GM23248 (cell line): Measurements from ENCODE around the gene TSGA10. TPM values are rescaled to one million over a fixed set of nuclear protein-coding genes. Genes with fewer than 3 reads are reported as not detected.

Experiments
- DNase-seq: peaks from one replicate; pipeline ENCODE4 v3.0.0-alpha.2; 2015
- H2AFZ ChIP-seq: fragments of 200-600 bp; sonication (generic); 2 replicates; pipeline ENCODE4 v1.6.1; 2016; ENCODE audit warnings: antibody characterized with exemption
- H3F3A ChIP-seq: fragments of 200-600 bp; sonication (generic); 2 replicates; pipeline ENCODE4 v1.6.1; 2016; ENCODE audit warnings: mild to moderate bottlenecking, antibody characterized with exemption, mixed run types; ENCODE audit not compliant: insufficient read depth
- H3K27ac ChIP-seq: fragments of 200-600 bp; sonication (generic); 2 replicates; pipeline ENCODE4 v1.5.1; 2016; ENCODE audit warnings: mild to moderate bottlenecking
- H3K27me3 ChIP-seq: fragments of 200-600 bp; sonication (generic); replicated peaks from 2 replicates; pipeline ENCODE4 v1.6.1; 2016; ENCODE audit warnings: mild to moderate bottlenecking; ENCODE audit not compliant: insufficient read depth
- H3K36me3 ChIP-seq: fragments of 200-600 bp; sonication (generic); 2 replicates; pipeline ENCODE4 v1.6.1; 2016; ENCODE audit warnings: low read depth, mild to moderate bottlenecking
- H3K4me1 ChIP-seq: fragments of 200-600 bp; sonication (generic); 2 replicates; pipeline ENCODE4 v1.6.1; 2016; ENCODE audit warnings: mild to moderate bottlenecking; ENCODE audit not compliant: insufficient read depth
- H3K4me2 ChIP-seq: fragments of 200-600 bp; sonication (generic); one replicate; pipeline ENCODE4 v1.6.1; 2016; ENCODE audit warnings: mild to moderate bottlenecking; ENCODE audit not compliant: unreplicated experiment
- H3K4me3 ChIP-seq: fragments of 200-600 bp; sonication (generic); 2 replicates; pipeline ENCODE4 v1.5.1; 2016; ENCODE audit warnings: mild to moderate bottlenecking
- H3K79me2 ChIP-seq: fragments of 200-600 bp; sonication (generic); 2 replicates; pipeline ENCODE4 v1.6.1; 2016; ENCODE audit warnings: mild to moderate bottlenecking; ENCODE audit not compliant: insufficient read depth
- H3K9ac ChIP-seq: fragments of 200-600 bp; sonication (generic); 2 replicates; pipeline ENCODE4 v1.6.1; 2016; ENCODE audit warnings: mild to moderate bottlenecking
- H3K9me2 ChIP-seq: fragments of 200-600 bp; sonication (generic); 2 replicates; pipeline ENCODE4 v1.6.1; 2016; ENCODE audit warnings: mixed run types, mild to moderate bottlenecking, moderate library complexity; ENCODE audit not compliant: insufficient read depth
- H3K9me3 ChIP-seq: fragments of 200-600 bp; sonication (generic); one replicate; pipeline ENCODE4 v1.6.1; 2017; ENCODE audit warnings: low read depth
- H4K20me1 ChIP-seq: fragments of 200-600 bp; sonication (generic); 2 replicates; pipeline ENCODE4 v1.6.0; 2016; ENCODE audit not compliant: insufficient read depth
- EZH2 ChIP-seq: fragments of 200-600 bp; sonication (generic); IDR thresholded peaks from 2 replicates; pipeline ENCODE4 v1.6.1; 2018; ENCODE audit warnings: antibody characterized with exemption, mild to moderate bottlenecking; ENCODE audit not compliant: insufficient read depth, poor library complexity, severe bottlenecking
- EZH2phosphoT487 ChIP-seq: fragments of 200-600 bp; sonication (generic); IDR thresholded peaks from 2 replicates; pipeline ENCODE4 v1.6.1; 2018; ENCODE audit warnings: antibody characterized with exemption, moderate library complexity, mild to moderate bottlenecking, low read depth; ENCODE audit not compliant: insufficient read depth
- WGBS, 2 experiments: methylation state at CpG; one replicate each; pipeline ENCODE4 v1.1.6; 2015 to 2017; ENCODE audit warnings: low lambda C conversion rate in 2 of 2, low coverage in 1 of 2; ENCODE audit errors: missing lambda C conversion rate in 2 of 2; 5-methylcytosine and 5-hydroxymethylcytosine counted together
- in situ Hi-C: fragments of 300-500 bp; cut with MboI; formaldehyde crosslinking; loops from 2 replicates; pipeline ENCODE4 v1.15.0; 2020
- polyA plus RNA-seq: library from polyadenylated mRNA; unstranded; fragments of >200 nt; fragmentation: Nextera tagmentation; extraction: Ambion mirVana; gene quantifications from 2 replicates; pipeline ENCODE4 v1.2.1, GENCODE V29; 2016
- total RNA-seq: library from RNA; depleted of rRNA; stranded (reverse); fragments of >200 nt; shearing (Covaris generic); gene quantifications from 2 replicates; pipeline ENCODE4 v1.2.3, GENCODE V29; 2014

TSGA10 gene
- total and polyA plus RNA-seq, 2 experiments from 2014 or later, result 1.2 to 1.4 TPM

DNA sequence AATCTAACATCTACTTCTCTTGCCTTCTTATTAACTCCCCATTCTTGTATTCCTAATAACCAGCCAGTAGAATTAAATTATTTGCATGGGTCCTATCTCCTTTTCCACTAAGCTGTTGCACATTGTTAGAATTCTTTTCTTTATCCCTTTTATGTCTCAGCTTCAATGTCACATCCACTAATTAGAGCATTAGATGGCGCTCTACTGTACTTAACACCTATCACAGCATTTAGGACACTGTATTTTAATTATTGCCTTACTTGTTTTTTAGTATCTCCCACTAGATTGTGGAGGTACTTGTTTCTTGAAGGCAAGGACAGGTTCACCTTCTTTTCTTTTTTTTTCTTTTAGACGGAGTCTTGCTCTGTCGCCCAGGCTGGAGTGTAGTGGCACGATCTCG lies 3.9 kb upstream of the TSGA10 start:
- Histone ChIP-seq H3K9me3 (no peaks in the 10 kb centered on the region), H3F3A (no peaks in the 10 kb centered on the region; the same call in 1 of the 2 replicates), H3K79me2 (0 out of 2 replicates have a peak, but pooled peaks cover 8% of the 10 kb centered on the region), H3K27ac (no peak overlapping the region), H3K4me1 (peaks cover 4% of the 10 kb centered on the region; the same call in 1 of the 2 replicates), H3K9ac (no peak overlapping the region), H2AFZ (no peak overlapping the region), H4K20me1 (no peaks in the 10 kb centered on the region), H3K36me3 (no peaks in the 10 kb centered on the region), H3K27me3 (no peaks in the 10 kb centered on the region), H3K9me2 (no peaks in the 10 kb centered on the region), H3K4me2 (no peak overlapping the region), H3K4me3 (no peak overlapping the region)
- TF ChIP-seq EZH2phosphoT487 (no peak), EZH2 (no peak)
- in situ Hi-C loops, result no loop called here
- no peak for DNase-seq
- 94 to 98% methylated on average over 5 of the region's 5 CpGs for WGBS, 2 experiments

DNA sequence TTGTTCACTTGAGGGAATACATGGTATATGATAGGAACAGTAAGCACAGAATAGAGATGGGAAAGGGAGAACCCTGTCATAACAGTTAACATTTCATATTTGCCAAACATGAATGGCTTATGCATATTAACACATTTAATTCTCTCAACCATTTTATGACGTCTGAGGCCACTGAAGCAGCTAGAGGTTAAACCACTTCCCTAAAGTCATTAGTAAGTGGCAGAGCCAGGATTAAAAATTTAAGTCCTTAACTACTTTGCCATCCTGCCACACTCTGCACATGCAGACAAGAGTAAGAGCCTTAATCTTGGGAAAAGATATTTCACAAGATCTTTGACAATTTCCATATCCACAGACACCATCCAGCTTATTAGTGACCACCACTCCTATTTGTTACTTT lies 2.1 kb upstream of the TSGA10 start:
- Histone ChIP-seq H3K36me3 (no peaks in the 10 kb centered on the region), H3K9me3 (no peaks in the 10 kb centered on the region), H3K4me3 (no peak overlapping the region), H4K20me1 (no peaks in the 10 kb centered on the region), H3K79me2 (0 out of 2 replicates have a peak, but pooled peaks cover 8% of the 10 kb centered on the region), H3F3A (no peaks in the 10 kb centered on the region; the same call in 1 of the 2 replicates), H2AFZ (no peak overlapping the region), H3K4me1 (peaks cover 4% of the 10 kb centered on the region; the same call in 1 of the 2 replicates), H3K9ac (no peak overlapping the region), H3K4me2 (no peak overlapping the region), H3K27me3 (no peaks in the 10 kb centered on the region), H3K9me2 (no peaks in the 10 kb centered on the region), H3K27ac (no peak overlapping the region)
- no peak for TF ChIP-seq EZH2
- no peak for TF ChIP-seq EZH2phosphoT487
- DNase-seq, result no peak
- in situ Hi-C loops, result no loop called here
- WGBS, 2 experiments, result 52 to 82% methylated on average over 1 of the region's 1 CpG

DNA sequence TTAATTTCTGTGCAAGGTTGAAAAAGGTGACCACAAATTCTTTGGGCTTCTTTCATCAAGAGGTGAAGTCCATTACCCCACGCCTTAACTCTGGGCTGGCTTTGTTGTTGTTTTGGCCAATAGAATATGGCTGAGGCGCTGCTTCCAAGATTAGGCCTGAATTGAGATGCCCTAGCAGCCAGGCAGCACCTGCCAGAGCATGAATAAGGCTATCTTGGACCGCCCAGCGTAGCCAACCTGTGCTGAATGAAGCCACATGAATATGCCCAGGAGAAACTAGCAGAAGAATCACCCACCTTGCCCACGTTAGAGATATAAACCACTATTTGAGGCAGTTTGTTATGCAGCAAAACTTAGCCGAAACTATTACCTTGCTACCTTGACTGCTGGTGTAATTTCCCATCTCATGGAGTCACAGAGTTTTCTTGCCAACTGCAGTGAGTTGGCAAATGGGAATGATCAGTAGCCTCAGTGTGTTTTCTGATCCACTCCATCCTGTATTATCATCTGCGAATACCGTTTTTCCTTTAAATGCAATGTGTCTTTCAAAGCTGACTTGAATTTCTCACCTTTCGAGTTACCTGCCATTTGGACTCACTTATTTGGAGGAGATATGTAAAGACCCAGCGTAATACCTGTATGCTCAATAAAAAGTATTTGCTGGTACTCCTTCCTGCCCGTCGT lies 679 bp downstream of the TSGA10 start:
- no peaks in the 10 kb centered on the region; the same call in 1 of the 2 replicates for H3F3A ChIP-seq
- in situ Hi-C loops, result no loop called here
- H3K36me3 ChIP-seq, result no peaks in the 10 kb centered on the region
- peaks cover 4% of the 10 kb centered on the region; the same call in 1 of the 2 replicates for H3K4me1 ChIP-seq
- TF ChIP-seq EZH2 (no peak), EZH2phosphoT487 (no peak)
- H3K9ac ChIP-seq, result peak overlapping the region; percentile 84
- peak; percentile 33 for DNase-seq
- H3K27ac ChIP-seq, result no peak overlapping the region
- 50 to 54% methylated on average over 12 of the region's 12 CpGs for WGBS, 2 experiments
- peak overlapping the region; percentile 98 for H3K4me3 ChIP-seq
- peak overlapping the region; percentile 98 for H2AFZ ChIP-seq
- H3K79me2 ChIP-seq, result 0 out of 2 replicates have a peak, but pooled peaks cover 8% of the 10 kb centered on the region
- no peaks in the 10 kb centered on the region for H3K9me2 ChIP-seq
- H3K9me3 ChIP-seq, result no peaks in the 10 kb centered on the region
- no peaks in the 10 kb centered on the region for H3K27me3 ChIP-seq
- peak overlapping the region; percentile 93 for H3K4me2 ChIP-seq
- H4K20me1 ChIP-seq, result no peaks in the 10 kb centered on the region

DNA sequence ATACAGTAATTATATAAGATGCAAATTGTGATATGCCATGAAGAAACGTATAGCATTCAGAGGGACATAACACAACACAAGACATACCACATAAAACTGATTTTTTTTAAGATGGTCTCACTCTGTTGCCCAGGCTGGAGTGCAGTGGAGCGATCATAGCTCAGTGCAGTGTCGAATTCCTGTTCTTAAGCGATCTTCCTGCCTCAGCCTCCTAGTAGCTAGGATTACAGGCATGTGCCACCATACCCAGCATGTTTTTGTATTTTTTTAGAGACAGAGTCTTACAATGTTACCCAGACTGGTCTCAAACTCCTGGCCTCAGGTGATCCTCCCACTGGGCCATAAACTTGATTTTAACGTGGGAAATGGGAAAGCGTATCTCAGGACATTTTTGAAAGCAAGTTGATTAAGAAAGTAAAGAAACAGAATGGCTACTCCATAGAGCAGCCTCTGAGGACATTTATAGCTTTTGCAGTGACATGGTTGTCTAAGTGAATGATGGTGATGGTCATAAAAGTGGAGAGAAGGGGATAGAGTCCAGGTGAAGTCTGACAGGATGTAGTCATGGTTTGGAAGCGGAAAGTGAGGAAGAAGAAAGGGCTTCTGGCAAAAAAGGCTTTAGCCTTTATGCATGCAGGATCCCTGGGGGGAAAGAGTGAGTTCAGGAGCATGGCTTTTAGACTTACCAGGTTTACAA lies 2.4 kb downstream of the TSGA10 start:
- Histone ChIP-seq H2AFZ (no peak overlapping the region), H3K4me1 (peaks cover 4% of the 10 kb centered on the region; the same call in 1 of the 2 replicates), H3K27me3 (no peaks in the 10 kb centered on the region), H3K4me2 (no peak overlapping the region), H3K36me3 (no peaks in the 10 kb centered on the region), H3K9me3 (no peaks in the 10 kb centered on the region), H3K79me2 (0 out of 2 replicates have a peak, but pooled peaks cover 8% of the 10 kb centered on the region), H3K4me3 (no peak overlapping the region), H3K9me2 (no peaks in the 10 kb centered on the region), H3K27ac (no peak overlapping the region), H4K20me1 (no peaks in the 10 kb centered on the region), H3F3A (no peaks in the 10 kb centered on the region; the same call in 1 of the 2 replicates), H3K9ac (no peak overlapping the region)
- DNase-seq, result no peak
- in situ Hi-C loops, result no loop called here
- no peak for TF ChIP-seq EZH2
- TF ChIP-seq EZH2phosphoT487, result no peak
- 69 to 75% methylated on average over 7 of the region's 7 CpGs for WGBS, 2 experiments
